Activated naive CD8-positive, alpha-beta T cell treated with anti-CD3 and anti-CD28 coated beads, Interleukin-2, amount 50 U/mL, for 16 hours (primary cell): Measurements from ENCODE around the gene ARHGAP26.

Source experiments
- DNase-seq: peaks from one replicate; pipeline ENCODE4 v3.0.0-alpha.2; 2020; ENCODE audit warnings: low read depth, low spot score

ARHGAP26 gene

GRCh38 chr5:143135832-143136551 lies 365.8 kb downstream of the ARHGAP26 start:
- no peak for DNase-seq

GRCh38 chr5:143138839-143139238 lies 368.7 kb downstream of the ARHGAP26 start:
- no peak for DNase-seq

- DNase-seq: no peak
Measured at GRCh38 chr5:143139585-143139984, 369.4 kb downstream of the ARHGAP26 start.

GRCh38 chr5:143140492-143141203 lies 370.5 kb downstream of the ARHGAP26 start:
- DNase-seq: no peak

- DNase-seq: no peak
Measured at GRCh38 chr5:143141652-143142051, 371.5 kb downstream of the ARHGAP26 start.

- no peak for DNase-seq
Measured at GRCh38 chr5:143142596-143143435, 372.6 kb downstream of the ARHGAP26 start.

- no peak for DNase-seq
Measured at GRCh38 chr5:143143973-143144372, 373.8 kb downstream of the ARHGAP26 start.

GRCh38 chr5:143145243-143146160 lies 375.3 kb downstream of the ARHGAP26 start:
- no peak for DNase-seq

- DNase-seq: no peak
Measured at GRCh38 chr5:143146161-143146560, 376.0 kb downstream of the ARHGAP26 start.

- DNase-seq: no peak
Measured at GRCh38 chr5:143147383-143147782, 377.2 kb downstream of the ARHGAP26 start.

- DNase-seq: no peak
Measured at GRCh38 chr5:143147902-143148301, 377.7 kb downstream of the ARHGAP26 start.

- DNase-seq: no peak
Measured at GRCh38 chr5:143148771-143149170, 378.6 kb downstream of the ARHGAP26 start.

- no peak for DNase-seq
Measured at GRCh38 chr5:143149759-143150158, 379.6 kb downstream of the ARHGAP26 start.

- no peak for DNase-seq
Measured at GRCh38 chr5:143151056-143151700, 381.0 kb downstream of the ARHGAP26 start.

GRCh38 chr5:143152445-143152844 lies 382.3 kb downstream of the ARHGAP26 start:
- DNase-seq: no peak

- no peak for DNase-seq
Measured at GRCh38 chr5:143153332-143154119, 383.3 kb downstream of the ARHGAP26 start.

- no peak for DNase-seq
Measured at GRCh38 chr5:143154510-143155370, 384.6 kb downstream of the ARHGAP26 start.

GRCh38 chr5:143155455-143155854 lies 385.3 kb downstream of the ARHGAP26 start:
- no peak for DNase-seq

- DNase-seq: no peak
Measured at GRCh38 chr5:143156086-143156485, 385.9 kb downstream of the ARHGAP26 start.
